Astrocyte of the spinal cord (primary cell): ENCODE results near the gene AXIN1.
A peak's percentile ranks its signal among the peaks of the same experiment; 100 is the strongest.
"Not testable (repeated sequence)": the region's sequence is repeated elsewhere in the genome, so short reads cannot be mapped to it uniquely, and the experiment has no call there.

Experiments used
- DNase-seq: peaks from one replicate; pipeline ENCODE4 v3.0.0; 2011; ENCODE audit warnings: low read depth, low spot score
- H3K4me3 ChIP-seq: 2 replicates; pipeline ENCODE4 v1.5.1; 2011; ENCODE audit warnings: low read depth, mild to moderate bottlenecking, low read length, moderate library complexity
- CTCF ChIP-seq: IDR thresholded peaks from 2 replicates; pipeline ENCODE4 v1.5.1; 2012; ENCODE audit warnings: low read depth, mild to moderate bottlenecking, low read length, inconsistent platforms
- in situ Hi-C: cut with HindIII; loops from 2 replicates; pipeline ENCODE4 v1.10.0; 2017; ENCODE audit warnings: low sequenced_read_pairs

AXIN1 gene

GRCh38 chr16:380762-381011 lies 28.2 kb upstream of the AXIN1 start:
- in situ Hi-C loops, result no loop called here
- no peak for TF ChIP-seq CTCF
- DNase-seq, result no peak
- H3K4me3 ChIP-seq, result peak overlapping the region; percentile 68

- in situ Hi-C loops, result no loop called here
- TF ChIP-seq CTCF, result no peak
- no peak for DNase-seq
- H3K4me3 ChIP-seq, result peak overlapping the region; percentile 68
These were observed 27.6 kb upstream of the AXIN1 start for GRCh38 chr16:379961-380761.

- no peak overlapping the region for H3K4me3 ChIP-seq
- DNase-seq, result no peak
- in situ Hi-C loops, result no loop called here
- TF ChIP-seq CTCF, result no peak
These were observed 26.8 kb upstream of the AXIN1 start for GRCh38 chr16:379183-379960.

- TF ChIP-seq CTCF, result no peak
- in situ Hi-C loops, result no loop called here
These were observed 26.3 kb upstream of the AXIN1 start for GRCh38 chr16:378821-379182.

GRCh38 chr16:378113-378820 lies 25.7 kb upstream of the AXIN1 start:
- DNase-seq, in situ Hi-C loops, H3K4me3 ChIP-seq: not testable (repeated sequence)

More at GRCh38 chr16:378821-379182, 26.3 kb upstream of the AXIN1 start:
- DNase-seq, result no peak
- H3K4me3 ChIP-seq, result no peak overlapping the region

- TF ChIP-seq CTCF, result no peak
- DNase-seq, result no peak
- in situ Hi-C loops, result no loop called here
These were observed 25.0 kb upstream of the AXIN1 start for GRCh38 chr16:377419-377951.

More at GRCh38 chr16:377419-377951, 25.0 kb upstream of the AXIN1 start:
- H3K4me3 ChIP-seq, result no peak overlapping the region
